Effector CD4-positive, alpha-beta T cell (primary cell): Measurements from ENCODE around the gene NUDT19.
"Not testable (repeated sequence)": the region's sequence is repeated elsewhere in the genome, so short reads cannot be mapped to it uniquely, and the experiment has no call there.

ENCODE experiments used
- DNase-seq: peaks from one replicate; pipeline ENCODE4 v3.0.0-alpha.2; 2020

NUDT19 gene

GRCh38 chr19:32675720-32676185 lies 15.9 kb upstream of the NUDT19 start, which contains the start of gene RGS9BP:
Gene RGS9BP (plus strand): TSS chr19:32675848. CDS start chr19:32676264, 416 bp downstream.
- DNase-seq = peak; percentile 53

GRCh38 chr19:32676186-32676894 lies 15.3 kb upstream of the NUDT19 start:
- no peak for DNase-seq

- no peak for DNase-seq
Observed at GRCh38 chr19:32676895-32677359, 14.7 kb upstream of the NUDT19 start.

GRCh38 chr19:32677657-32678056 lies 14.0 kb upstream of the NUDT19 start:
- no peak for DNase-seq

GRCh38 chr19:32680986-32681385 lies 10.6 kb upstream of the NUDT19 start:
- DNase-seq = no peak

GRCh38 chr19:32682317-32682716 lies 9.3 kb upstream of the NUDT19 start:
- DNase-seq = no peak

- DNase-seq = no peak
Observed at GRCh38 chr19:32686847-32687475, 4.7 kb upstream of the NUDT19 start.

- no peak for DNase-seq
Observed at GRCh38 chr19:32687681-32688080, 3.9 kb upstream of the NUDT19 start.

GRCh38 chr19:32688311-32688710 lies 3.3 kb upstream of the NUDT19 start:
- DNase-seq = no peak

- peak; percentile 11 for DNase-seq
Observed at GRCh38 chr19:32691952-32692726, 518 bp downstream of the NUDT19 start.

GRCh38 chr19:32692727-32693061 lies 1.1 kb downstream of the NUDT19 start:
- DNase-seq = no peak

- not testable (repeated sequence) for DNase-seq
Observed at GRCh38 chr19:32693151-32694108, 1.8 kb downstream of the NUDT19 start.

GRCh38 chr19:32694316-32694715 lies 2.7 kb downstream of the NUDT19 start:
- DNase-seq = not testable (repeated sequence)

- DNase-seq = not testable (repeated sequence)
Observed at GRCh38 chr19:32694851-32695250, 3.2 kb downstream of the NUDT19 start.

- not testable (repeated sequence) for DNase-seq
Observed at GRCh38 chr19:32695506-32695905, 3.9 kb downstream of the NUDT19 start.

- DNase-seq = not testable (repeated sequence)
Observed at GRCh38 chr19:32696771-32697170, 5.2 kb downstream of the NUDT19 start.

GRCh38 chr19:32700129-32700528 lies 8.5 kb downstream of the NUDT19 start:
- DNase-seq = not testable (repeated sequence)

GRCh38 chr19:32702010-32702409 lies 10.4 kb downstream of the NUDT19 start:
- DNase-seq = no peak

- DNase-seq = not testable (repeated sequence)
Observed at GRCh38 chr19:32704006-32704405, 12.4 kb downstream of the NUDT19 start.

GRCh38 chr19:32708457-32708856 lies 16.8 kb downstream of the NUDT19 start:
- DNase-seq = no peak

- no peak for DNase-seq
Observed at GRCh38 chr19:32709032-32709431, 17.4 kb downstream of the NUDT19 start.

GRCh38 chr19:32711747-32712146 lies 20.1 kb downstream of the NUDT19 start:
- DNase-seq = no peak
